SH-SY5Y (cell line): ENCODE results near the gene C13orf42.

ENCODE experiments used
- GATA2 ChIP-seq: IDR thresholded peaks from 2 replicates; pipeline ENCODE4 v1.6.1; 2011; ENCODE audit warnings: mild to moderate bottlenecking, low read depth, low read length
- GATA3 ChIP-seq: IDR thresholded peaks from 2 replicates; pipeline ENCODE4 v1.6.1; 2011; ENCODE audit warnings: low read depth, mild to moderate bottlenecking, low read length, moderate library complexity

- TF ChIP-seq GATA3, result no peak
- no peak for TF ChIP-seq GATA2
Measured at GRCh38 chr13:51156648-51157047, 45.6 kb upstream of the C13orf42 start.
